Measurements from ENCODE around the gene SLCO4C1.
"Not testable (repeated sequence)": the region's sequence is repeated elsewhere in the genome, so short reads cannot be mapped to it uniquely, and the experiment has no call there.

Gene SLCO4C1, protein sequence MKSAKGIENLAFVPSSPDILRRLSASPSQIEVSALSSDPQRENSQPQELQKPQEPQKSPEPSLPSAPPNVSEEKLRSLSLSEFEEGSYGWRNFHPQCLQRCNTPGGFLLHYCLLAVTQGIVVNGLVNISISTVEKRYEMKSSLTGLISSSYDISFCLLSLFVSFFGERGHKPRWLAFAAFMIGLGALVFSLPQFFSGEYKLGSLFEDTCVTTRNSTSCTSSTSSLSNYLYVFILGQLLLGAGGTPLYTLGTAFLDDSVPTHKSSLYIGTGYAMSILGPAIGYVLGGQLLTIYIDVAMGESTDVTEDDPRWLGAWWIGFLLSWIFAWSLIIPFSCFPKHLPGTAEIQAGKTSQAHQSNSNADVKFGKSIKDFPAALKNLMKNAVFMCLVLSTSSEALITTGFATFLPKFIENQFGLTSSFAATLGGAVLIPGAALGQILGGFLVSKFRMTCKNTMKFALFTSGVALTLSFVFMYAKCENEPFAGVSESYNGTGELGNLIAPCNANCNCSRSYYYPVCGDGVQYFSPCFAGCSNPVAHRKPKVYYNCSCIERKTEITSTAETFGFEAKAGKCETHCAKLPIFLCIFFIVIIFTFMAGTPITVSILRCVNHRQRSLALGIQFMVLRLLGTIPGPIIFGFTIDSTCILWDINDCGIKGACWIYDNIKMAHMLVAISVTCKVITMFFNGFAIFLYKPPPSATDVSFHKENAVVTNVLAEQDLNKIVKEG

DNA sequence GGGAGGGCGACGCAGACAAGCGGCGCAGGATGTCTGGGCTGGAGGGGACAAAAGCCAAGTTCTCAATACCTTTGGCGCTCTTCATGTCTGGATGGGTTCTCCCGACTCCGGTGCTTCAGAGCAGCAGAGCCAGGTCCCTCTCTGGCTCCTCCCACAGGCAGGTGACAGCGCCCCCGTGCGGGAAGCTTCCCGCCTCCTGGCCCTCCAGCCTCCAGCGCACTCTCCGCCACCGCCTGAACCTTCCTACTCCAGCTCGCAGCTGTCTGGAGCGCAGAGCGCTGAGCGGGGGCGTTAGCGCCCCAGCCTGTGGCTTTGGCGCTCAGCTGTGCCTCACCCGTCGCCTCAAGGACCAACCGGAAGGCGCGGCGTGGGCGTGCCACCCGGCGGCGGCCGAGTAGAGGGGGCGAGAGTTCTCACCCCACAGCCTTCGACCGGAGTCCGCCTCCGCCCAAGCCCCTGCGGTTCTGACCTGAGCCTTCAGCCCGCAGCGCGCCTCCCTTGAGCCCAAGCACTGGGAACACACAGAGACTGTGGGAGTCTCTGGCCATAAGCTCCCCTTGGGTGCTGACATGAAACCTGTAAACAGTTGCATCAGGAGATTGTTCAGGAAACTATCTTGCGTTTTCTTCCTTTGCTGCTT lies at the start of gene SLCO4C1:
Gene SLCO4C1 (minus strand): TSS at position 107 of the 640 bp plus-strand sequence. CDS start 22 bp downstream, at position 85.
- Histone ChIP-seq H3K79me2 (no peaks in the 10 kb centered on the region), H3K4me2 (ENCODE audit: low read length) (peak within 1 kb of the TSS; percentile 88), H3K36me3 (ENCODE audit: control insufficient read depth, insufficient read depth, low read length) (no peaks in the 10 kb centered on the region), H3K9me3 (ENCODE audit: control insufficient read depth, low read length) (no peaks in the 10 kb centered on the region), H2AFZ (peak within 1 kb of the TSS; percentile 80), H3K27ac (no peak within 1 kb of the TSS), H3K4me3 (ENCODE audit: low read depth, low read length) (peak within 1 kb of the TSS; percentile 59), H3K9ac (no peak within 1 kb of the TSS), H3K27me3 (ENCODE audit: control insufficient read depth, insufficient read depth, low read length) (no peaks in the 10 kb centered on the region), H3K4me1 (no peaks in the 10 kb centered on the region)
- TF ChIP-seq, protein P1, sequence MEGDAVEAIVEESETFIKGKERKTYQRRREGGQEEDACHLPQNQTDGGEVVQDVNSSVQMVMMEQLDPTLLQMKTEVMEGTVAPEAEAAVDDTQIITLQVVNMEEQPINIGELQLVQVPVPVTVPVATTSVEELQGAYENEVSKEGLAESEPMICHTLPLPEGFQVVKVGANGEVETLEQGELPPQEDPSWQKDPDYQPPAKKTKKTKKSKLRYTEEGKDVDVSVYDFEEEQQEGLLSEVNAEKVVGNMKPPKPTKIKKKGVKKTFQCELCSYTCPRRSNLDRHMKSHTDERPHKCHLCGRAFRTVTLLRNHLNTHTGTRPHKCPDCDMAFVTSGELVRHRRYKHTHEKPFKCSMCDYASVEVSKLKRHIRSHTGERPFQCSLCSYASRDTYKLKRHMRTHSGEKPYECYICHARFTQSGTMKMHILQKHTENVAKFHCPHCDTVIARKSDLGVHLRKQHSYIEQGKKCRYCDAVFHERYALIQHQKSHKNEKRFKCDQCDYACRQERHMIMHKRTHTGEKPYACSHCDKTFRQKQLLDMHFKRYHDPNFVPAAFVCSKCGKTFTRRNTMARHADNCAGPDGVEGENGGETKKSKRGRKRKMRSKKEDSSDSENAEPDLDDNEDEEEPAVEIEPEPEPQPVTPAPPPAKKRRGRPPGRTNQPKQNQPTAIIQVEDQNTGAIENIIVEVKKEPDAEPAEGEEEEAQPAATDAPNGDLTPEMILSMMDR (IDR thresholded peaks at IDR 0.05) = peak; percentile 17

DNA sequence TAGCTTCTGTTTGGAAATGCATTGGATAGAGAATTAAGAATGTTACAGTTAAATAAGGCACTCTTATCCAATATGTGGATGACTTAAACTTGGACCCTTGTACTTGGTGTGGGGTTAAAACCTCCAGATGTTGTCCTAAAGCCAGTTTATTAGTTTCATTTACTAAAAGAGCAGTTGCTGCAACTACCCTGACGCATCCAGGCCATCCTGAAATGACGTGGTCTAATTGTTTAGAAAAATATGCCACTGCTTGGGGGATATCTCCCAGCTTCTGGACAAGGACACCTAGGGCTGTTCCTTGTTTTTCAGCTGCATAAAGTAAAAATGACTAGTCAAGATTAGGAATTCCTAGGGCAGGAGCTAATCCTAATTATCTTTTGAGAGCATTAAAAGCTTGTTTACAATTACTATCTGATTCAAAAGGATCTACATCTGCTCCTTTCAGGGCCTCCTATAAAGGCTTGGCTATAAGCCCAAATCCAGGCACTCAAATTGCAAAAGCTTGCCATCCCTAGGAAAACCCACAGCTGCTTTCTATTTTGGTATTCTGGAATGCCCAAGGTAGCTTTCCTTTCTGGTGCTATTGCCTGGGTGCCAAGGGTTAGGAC lies 45.7 kb upstream of the SLCO4C1 start:
- no peak overlapping the region for H2AFZ ChIP-seq
- no peaks in the 10 kb centered on the region for H3K36me3 ChIP-seq (ENCODE audit: control insufficient read depth, insufficient read depth, low read length)
- TF ChIP-seq, protein P1 (IDR thresholded peaks at IDR 0.05) = no peak
- H3K4me1 ChIP-seq = no peaks in the 10 kb centered on the region
- no peaks in the 10 kb centered on the region for H3K9me3 ChIP-seq (ENCODE audit: control insufficient read depth, low read length)
- H3K27ac ChIP-seq = no peak overlapping the region
- H3K4me3 ChIP-seq (ENCODE audit: low read depth, low read length) = no peak overlapping the region
- no peak overlapping the region for H3K9ac ChIP-seq
- no peaks in the 10 kb centered on the region for H3K79me2 ChIP-seq
- no peak overlapping the region for H3K4me2 ChIP-seq (ENCODE audit: low read length)
- no peaks in the 10 kb centered on the region for H3K27me3 ChIP-seq (ENCODE audit: control insufficient read depth, insufficient read depth, low read length)

DNA sequence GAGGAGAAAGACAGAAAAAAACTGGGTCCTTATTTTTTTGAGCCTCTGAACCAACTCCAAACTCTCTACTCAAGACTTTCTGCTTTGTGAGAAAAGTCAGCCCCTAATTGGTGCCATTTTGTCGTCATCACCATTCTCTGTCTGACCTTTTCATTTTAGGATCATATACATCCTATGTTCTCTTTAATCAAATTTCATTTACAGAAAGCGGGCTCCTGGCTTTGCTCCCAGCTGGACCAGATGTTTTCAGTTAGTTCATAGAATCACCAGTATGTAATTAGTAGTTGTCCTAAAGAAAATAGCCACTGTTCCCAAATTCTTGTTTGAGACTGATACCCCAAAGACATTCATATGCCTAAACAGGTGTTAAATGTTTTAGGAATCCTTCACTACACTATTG lies 28.6 kb upstream of the SLCO4C1 start:
- no peaks in the 10 kb centered on the region for H3K27me3 ChIP-seq (ENCODE audit: control insufficient read depth, insufficient read depth, low read length)

DNA sequence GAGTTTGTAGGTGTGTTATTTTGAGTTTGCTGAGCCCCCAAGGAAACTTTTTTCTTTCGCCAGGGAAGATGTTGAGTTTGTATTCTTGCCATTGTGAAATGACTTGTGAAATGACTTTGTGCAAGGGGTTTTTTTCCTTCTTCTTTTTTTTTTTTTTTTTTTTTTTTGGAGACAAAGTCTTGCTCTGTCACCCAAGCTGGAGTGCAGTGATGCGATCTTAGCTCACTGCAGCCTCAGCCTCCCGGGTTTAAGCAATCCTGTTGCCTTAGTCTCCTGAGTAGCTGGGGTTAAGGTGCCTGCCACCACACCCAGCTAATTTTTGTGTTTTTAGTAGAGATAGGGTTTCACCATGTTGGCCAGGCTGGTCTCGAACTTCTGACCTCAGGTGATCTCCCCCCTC lies 22.7 kb upstream of the SLCO4C1 start:
- H3K79me2 ChIP-seq; H3K27me3 ChIP-seq (ENCODE audit: control insufficient read depth, insufficient read depth, low read length); H3K4me1 ChIP-seq; H3K9ac ChIP-seq; H3K4me3 ChIP-seq (ENCODE audit: low read depth, low read length); H3K27ac ChIP-seq; H3K4me2 ChIP-seq (ENCODE audit: low read length); H3K36me3 ChIP-seq (ENCODE audit: control insufficient read depth, insufficient read depth, low read length); H2AFZ ChIP-seq; H3K9me3 ChIP-seq (ENCODE audit: control insufficient read depth, low read length): not testable (repeated sequence)

More for the DNA sequence above, 28.6 kb upstream of the SLCO4C1 start:
- H3K79me2 ChIP-seq = no peaks in the 10 kb centered on the region
- H3K9ac ChIP-seq = no peak overlapping the region
- no peaks in the 10 kb centered on the region for H3K36me3 ChIP-seq (ENCODE audit: control insufficient read depth, insufficient read depth, low read length)
- H3K9me3 ChIP-seq (ENCODE audit: control insufficient read depth, low read length) = no peaks in the 10 kb centered on the region
- no peak overlapping the region for H3K4me2 ChIP-seq (ENCODE audit: low read length)
- no peak overlapping the region for H3K4me3 ChIP-seq (ENCODE audit: low read depth, low read length)
- H2AFZ ChIP-seq = no peak overlapping the region
- no peaks in the 10 kb centered on the region for H3K4me1 ChIP-seq
- H3K27ac ChIP-seq = no peak overlapping the region
- TF ChIP-seq, protein P1 (IDR thresholded peaks at IDR 0.05) = no peak

DNA sequence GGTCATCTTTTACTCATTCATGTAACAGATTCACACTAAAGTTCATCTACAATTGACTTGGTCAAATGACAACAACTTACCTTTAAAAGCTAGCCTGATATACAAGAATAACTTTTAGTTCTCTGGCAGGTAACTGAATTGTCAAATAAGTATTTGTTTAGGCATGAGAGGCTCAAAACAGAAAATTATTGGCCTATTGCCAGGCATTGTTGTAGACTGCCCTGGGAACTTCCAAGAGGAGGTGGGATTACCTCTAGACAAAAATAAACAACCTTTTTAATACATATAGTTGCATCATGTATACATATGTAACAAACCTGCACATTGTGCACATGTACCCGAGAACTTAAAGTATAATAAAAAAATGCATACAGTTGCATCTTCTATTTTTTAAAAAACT lies 18.2 kb upstream of the SLCO4C1 start:
- no peak overlapping the region for H3K4me2 ChIP-seq (ENCODE audit: low read length)
- no peaks in the 10 kb centered on the region for H3K9me3 ChIP-seq (ENCODE audit: control insufficient read depth, low read length)
- H3K4me1 ChIP-seq = no peaks in the 10 kb centered on the region
- TF ChIP-seq, protein P1 (IDR thresholded peaks at IDR 0.05) = no peak
- H3K79me2 ChIP-seq = no peaks in the 10 kb centered on the region
- H3K27me3 ChIP-seq (ENCODE audit: control insufficient read depth, insufficient read depth, low read length) = no peaks in the 10 kb centered on the region
- H3K36me3 ChIP-seq (ENCODE audit: control insufficient read depth, insufficient read depth, low read length) = no peaks in the 10 kb centered on the region
- no peak overlapping the region for H3K9ac ChIP-seq
- H2AFZ ChIP-seq = no peak overlapping the region
- no peak overlapping the region for H3K4me3 ChIP-seq (ENCODE audit: low read depth, low read length)
- H3K27ac ChIP-seq = no peak overlapping the region

All from parathyroid adenoma (tissue), 2 donors.